Activated naive CD4-positive, alpha-beta T cell treated with anti-CD3 and anti-CD28 coated beads for 36 hours (primary cell): ENCODE data around the gene LMBR1L. TPM values are rescaled to one million over a fixed set of nuclear protein-coding genes. Genes with fewer than 3 reads are reported as not detected.
"Not testable (repeated sequence)": the region's sequence is repeated elsewhere in the genome, so short reads cannot be mapped to it uniquely, and the experiment has no call there.

Source experiments
- CTCF ChIA-PET: fragments of 350-600 bp; sonication (Branson Sonifier 250); formaldehyde crosslinking; loops from one replicate; lab custom pipeline; 2021; ENCODE audit warnings: antibody characterized with exemption; lab: Charles Lee
- DNase-seq: peaks from one replicate; pipeline ENCODE4 v3.0.0-alpha.2; 2020
- H3K27ac Mint-ChIP-seq: one replicate; pipeline ENCODE4 v1.8.0; 2021; ENCODE audit warnings: mild to moderate bottlenecking, mixed read lengths
- H3K27me3 Mint-ChIP-seq: one replicate; pipeline ENCODE4 v1.8.0; 2021; ENCODE audit warnings: low read depth, mixed read lengths
- H3K36me3 Mint-ChIP-seq: one replicate; pipeline ENCODE4 v1.8.0; 2021; ENCODE audit warnings: low read depth, mixed read lengths
- H3K4me1 Mint-ChIP-seq: one replicate; pipeline ENCODE4 v1.8.0; 2021; ENCODE audit warnings: low read depth, mixed read lengths
- H3K4me3 Mint-ChIP-seq: one replicate; pipeline ENCODE4 v1.8.0; 2021; ENCODE audit warnings: mild to moderate bottlenecking, moderate library complexity, mixed read lengths
- H3K9me3 Mint-ChIP-seq: one replicate; pipeline ENCODE4 v1.8.0; 2021; ENCODE audit warnings: mixed read lengths
- intact Hi-C: fragments of 100-400 bp; cut with micrococcal nuclease; formaldehyde crosslinking; loops from one replicate; pipeline ENCODE4 v1.15.1; 2023
- total RNA-seq, 2 experiments: library from RNA; stranded (reverse); gene quantifications; one replicate each; pipeline ENCODE4 v1.2.3, GENCODE V29; 2021

Gene LMBR1L
- total RNA-seq, 2 experiments from 2014 or later = 60.1 to 66.8 TPM

DNA sequence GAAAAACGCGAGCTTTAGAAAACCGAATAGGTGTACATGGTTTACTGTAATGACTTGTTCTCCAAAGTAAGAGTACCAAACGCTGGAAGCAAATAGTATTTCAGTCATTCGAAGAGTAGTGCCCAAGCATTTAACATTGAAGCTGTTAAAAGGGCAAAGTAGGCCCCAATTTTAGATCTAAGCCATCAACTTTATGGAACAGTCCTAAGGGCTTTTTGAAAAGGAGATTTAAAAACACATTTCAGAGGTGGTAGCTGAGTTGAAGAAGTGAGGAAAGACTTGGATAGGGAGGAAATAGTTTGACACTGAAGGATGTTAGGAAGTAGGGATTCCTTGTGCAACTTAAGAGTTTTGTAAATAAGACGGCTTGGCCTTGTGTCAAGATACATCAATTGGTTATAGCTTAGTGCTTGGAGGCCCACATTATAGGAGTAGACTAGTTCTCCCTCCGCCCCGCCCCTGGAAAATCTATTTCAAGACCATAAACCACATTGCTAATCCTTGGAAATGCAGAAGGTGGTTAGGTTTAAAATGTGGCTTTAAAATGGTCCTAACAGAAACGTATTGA is 21.3 kb upstream of the LMBR1L start:
- CTCF ChIA-PET = interaction anchor here (0.7 to 3.0 kb wide), 14 partner anchors 14 to 210 kb away, joined by 3 to 19 read pairs (median 3); partner anchors contain the start of genes DHH and TUBA1A
- H3K4me1 Mint-ChIP-seq = peaks cover 41% of the 10 kb centered on the region
- peak overlapping the region; percentile 92 for H3K4me3 Mint-ChIP-seq
- H3K9me3 Mint-ChIP-seq = no peaks in the 10 kb centered on the region
- H3K27me3 Mint-ChIP-seq = no peaks in the 10 kb centered on the region
- DNase-seq = no peak
- peaks cover 42% of the 10 kb centered on the region for H3K36me3 Mint-ChIP-seq
- H3K27ac Mint-ChIP-seq = peak overlapping the region; percentile 89
- intact Hi-C loops = loop anchor here (1.0 to 10.0 kb wide), 4 partner anchors 57 to 1025 kb away; partner anchors contain the start of genes CCNT1, PRKAG1, SENP1 and TUBA1A

DNA sequence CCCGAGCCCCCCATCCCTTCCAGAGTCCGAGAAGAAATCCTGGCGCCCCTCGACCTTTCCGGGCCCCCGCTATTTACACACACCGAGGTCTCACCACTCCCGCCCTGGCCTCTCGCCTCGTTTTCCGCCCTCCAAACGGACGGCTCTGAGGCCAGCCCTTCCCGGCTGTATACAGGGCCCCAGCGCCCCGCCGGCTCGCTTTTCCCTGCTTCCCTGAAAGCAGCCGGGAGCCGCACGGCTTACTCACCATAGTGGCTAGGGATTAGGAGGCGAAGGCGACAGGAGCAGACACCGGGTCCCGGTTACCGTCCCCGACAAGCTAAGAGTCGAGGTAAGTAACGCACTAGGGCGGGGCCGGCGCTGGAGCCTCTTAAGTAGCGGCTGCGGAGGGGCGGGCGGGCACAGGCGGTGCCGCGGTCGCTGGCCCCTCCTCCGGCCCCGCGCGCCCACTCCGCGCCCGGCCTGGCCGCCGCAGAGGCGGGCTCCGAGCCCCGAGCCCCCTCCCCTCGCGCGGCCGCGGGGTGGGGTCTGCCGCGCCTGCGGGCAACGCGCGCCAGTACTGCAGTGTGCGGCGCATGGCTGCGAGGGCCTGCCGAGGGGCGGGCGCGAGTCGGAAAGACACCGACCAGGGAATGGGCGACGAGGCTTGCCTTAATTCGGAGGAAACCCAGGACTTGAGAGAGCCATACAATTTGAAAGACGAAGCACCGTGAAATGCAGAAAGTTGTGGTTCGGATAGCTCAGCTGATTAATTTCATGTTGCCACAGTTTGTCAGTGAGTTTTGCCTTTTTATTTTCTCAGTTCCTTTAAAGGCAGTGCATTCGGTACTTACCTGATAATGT is 20.6 kb upstream of the LMBR1L start, which contains the start of gene TUBA1B:
Gene TUBA1B, minus strand, starts transcription at position 345 of the 843 bp plus-strand sequence. Its CDS starts 95 bp downstream, at position 250.
- Mint-ChIP-seq H3K27ac (peak within 1 kb of the TSS; percentile 100), H3K9me3 (no peaks in the 10 kb centered on the region), H3K36me3 (peaks cover 45% of the 10 kb centered on the region), H3K4me1 (peaks cover 43% of the 10 kb centered on the region), H3K4me3 (peak within 1 kb of the TSS; percentile 97), H3K27me3 (no peaks in the 10 kb centered on the region)
- CTCF ChIA-PET = interaction anchor here (0.7 to 3.0 kb wide), 19 partner anchors 9 to 210 kb away, joined by 3 to 19 read pairs (median 3); partner anchors contain the start of genes DHH, LMBR1L, RHEBL1 and TUBA1A
- intact Hi-C loops = loop anchor here (1.0 to 10.0 kb wide), 4 partner anchors 58 to 1024 kb away; partner anchors contain the start of genes CCNT1, PRKAG1, SENP1 and TUBA1A
- peak; percentile 89 for DNase-seq

- no peaks in the 10 kb centered on the region for H3K27me3 Mint-ChIP-seq
- peak overlapping the region; percentile 100 for H3K27ac Mint-ChIP-seq
- intact Hi-C loops = loop anchor here (1.0 to 10.0 kb wide), 12 partner anchors 19 to 1023 kb away; partner anchors contain the start of genes CCNT1, DDX23, KMT2D and PRKAG1
- DNase-seq = peak; percentile 96
- CTCF ChIA-PET = interaction anchor here (0.7 to 3.0 kb wide), 18 partner anchors 10 to 103 kb away, joined by 3 to 19 read pairs (median 4); partner anchors contain the start of genes LMBR1L, RHEBL1 and TUBA1A
- H3K9me3 Mint-ChIP-seq = no peaks in the 10 kb centered on the region
- peak overlapping the region; percentile 97 for H3K4me3 Mint-ChIP-seq
- peaks cover 45% of the 10 kb centered on the region for H3K36me3 Mint-ChIP-seq
- H3K4me1 Mint-ChIP-seq = peaks cover 43% of the 10 kb centered on the region
Measured at GRCh38 chr12:49130151-49131050, 19.8 kb upstream of the LMBR1L start.

DNA sequence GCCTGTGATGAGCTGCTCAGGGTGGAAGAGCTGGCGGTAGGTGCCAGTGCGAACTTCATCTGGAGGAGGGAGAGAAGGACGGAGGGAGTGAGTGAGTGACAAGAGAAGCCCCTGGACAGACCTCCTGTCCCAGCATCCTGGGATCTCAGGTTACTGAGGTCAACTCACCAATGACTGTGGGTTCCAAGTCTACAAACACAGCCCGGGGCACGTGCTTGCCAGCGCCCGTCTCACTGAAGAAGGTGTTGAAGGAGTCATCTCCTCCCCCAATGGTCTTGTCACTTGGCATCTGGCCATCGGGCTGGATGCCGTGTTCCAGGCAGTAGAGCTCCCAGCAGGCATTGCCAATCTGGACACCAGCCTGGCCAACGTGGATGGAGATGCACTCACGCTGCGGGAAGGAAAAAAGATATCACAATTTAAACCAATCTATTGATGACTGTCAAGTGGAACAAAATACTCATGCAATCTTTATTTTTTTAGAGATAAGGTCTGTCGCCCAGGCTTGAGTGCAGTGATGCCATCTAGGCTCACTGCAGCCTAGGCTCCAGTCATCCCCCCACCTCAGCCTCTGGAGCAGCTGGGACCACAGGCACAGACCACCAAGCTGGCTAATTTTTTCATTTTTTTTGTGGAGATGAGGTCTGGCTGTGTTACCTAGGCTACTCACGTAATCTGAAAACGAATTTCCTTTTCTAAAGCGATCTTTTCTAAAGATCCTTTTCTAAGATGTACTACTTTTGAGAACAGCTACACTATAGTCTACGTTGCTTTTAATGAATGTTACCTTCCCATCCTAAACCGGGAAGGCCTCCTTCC is 18.9 kb upstream of the LMBR1L start:
- intact Hi-C loops = loop anchor here (1.0 to 10.0 kb wide), 10 partner anchors 18 to 1022 kb away; partner anchors contain the start of genes CCNT1, DDX23, KMT2D and SENP1
- no peak for DNase-seq
- peak overlapping the region; percentile 100 for H3K27ac Mint-ChIP-seq
- H3K4me1 Mint-ChIP-seq = peaks cover 43% of the 10 kb centered on the region
- H3K9me3 Mint-ChIP-seq = no peaks in the 10 kb centered on the region
- H3K27me3 Mint-ChIP-seq = no peaks in the 10 kb centered on the region
- CTCF ChIA-PET = interaction anchor here (0.7 to 2.7 kb wide), 13 partner anchors 9 to 100 kb away, joined by 3 to 14 read pairs (median 4); partner anchors contain the start of genes LMBR1L and TUBA1A
- H3K4me3 Mint-ChIP-seq = peak overlapping the region; percentile 97
- peaks cover 45% of the 10 kb centered on the region for H3K36me3 Mint-ChIP-seq

GRCh38 chr12:49127971-49128370 is 17.3 kb upstream of the LMBR1L start:
- DNase-seq, H3K27me3 Mint-ChIP-seq, H3K9me3 Mint-ChIP-seq, intact Hi-C loops: not testable (repeated sequence)
- CTCF ChIA-PET = interaction anchor here (0.7 to 1.1 kb wide), 3 partner anchors 39 to 107 kb away, joined by 3 to 4 read pairs (median 3); no protein-coding TSS in a partner anchor
- peaks cover 45% of the 10 kb centered on the region for H3K36me3 Mint-ChIP-seq
- H3K27ac Mint-ChIP-seq = peak overlapping the region; percentile 74
- H3K4me3 Mint-ChIP-seq = peak overlapping the region; percentile 29
- peaks cover 33% of the 10 kb centered on the region for H3K4me1 Mint-ChIP-seq

GRCh38 chr12:49126852-49127763 is 16.5 kb upstream of the LMBR1L start:
- DNase-seq = no peak
- CTCF ChIA-PET = interaction anchor here (0.7 to 1.1 kb wide), 5 partner anchors 38 to 115 kb away, joined by 3 to 5 read pairs (median 3); no protein-coding TSS in a partner anchor
- intact Hi-C loops = no loop called here
- Mint-ChIP-seq H3K27ac (peak overlapping the region; percentile 74), H3K9me3 (no peaks in the 10 kb centered on the region), H3K27me3 (no peaks in the 10 kb centered on the region), H3K36me3 (peaks cover 45% of the 10 kb centered on the region), H3K4me3 (peak overlapping the region; percentile 29), H3K4me1 (peaks cover 26% of the 10 kb centered on the region)

GRCh38 chr12:49121047-49121696 is 10.5 kb upstream of the LMBR1L start:
- H3K27ac Mint-ChIP-seq = no peak overlapping the region
- no peaks in the 10 kb centered on the region for H3K4me1 Mint-ChIP-seq
- CTCF ChIA-PET = interaction anchor here (1.1 to 5.2 kb wide), 5 partner anchors 9 to 37 kb away, joined by 4 to 35 read pairs (median 7); partner anchors contain the start of gene DHH
- intact Hi-C loops = loop anchor here (1.0 kb wide), 2 partner anchors 33 to 57 kb away; no protein-coding TSS in a partner anchor
- H3K36me3 Mint-ChIP-seq = no peaks in the 10 kb centered on the region
- no peak overlapping the region for H3K4me3 Mint-ChIP-seq
- H3K27me3 Mint-ChIP-seq = no peaks in the 10 kb centered on the region
- no peaks in the 10 kb centered on the region for H3K9me3 Mint-ChIP-seq
- DNase-seq = peak; percentile 24

DNA sequence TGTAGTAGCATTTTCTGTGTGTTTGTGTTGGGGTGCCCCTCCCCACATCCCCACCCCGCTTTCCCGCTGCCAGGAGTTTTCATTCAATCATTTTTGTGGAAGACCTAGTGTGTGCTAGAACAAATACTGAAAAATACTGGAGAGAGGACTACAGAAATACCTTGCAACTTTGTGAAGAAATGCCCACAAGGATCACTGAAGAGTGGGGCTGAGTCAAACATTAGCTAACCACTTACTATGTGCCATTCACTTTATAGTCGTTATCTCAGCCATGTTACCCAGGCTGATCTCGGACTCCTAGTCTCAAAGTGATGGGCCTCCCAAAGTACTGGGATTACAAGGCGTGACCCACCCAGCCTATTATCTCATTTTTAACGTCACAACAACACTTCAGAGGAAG is 559 bp upstream of the LMBR1L start:
- CTCF ChIA-PET = interaction anchor here (0.6 to 16.6 kb wide), 11 partner anchors 8 to 124 kb away, joined by 3 to 209 read pairs (median 5); no protein-coding TSS in a partner anchor

More for the DNA sequence above, 559 bp upstream of the LMBR1L start:
- H3K9me3 Mint-ChIP-seq = no peaks in the 10 kb centered on the region
- no peak for DNase-seq
- peaks cover under 1% of the 10 kb centered on the region for H3K36me3 Mint-ChIP-seq
- peaks cover 36% of the 10 kb centered on the region for H3K4me1 Mint-ChIP-seq
- peak overlapping the region; percentile 94 for H3K27ac Mint-ChIP-seq
- peak overlapping the region; percentile 93 for H3K4me3 Mint-ChIP-seq
- H3K27me3 Mint-ChIP-seq = no peaks in the 10 kb centered on the region
- intact Hi-C loops = loop anchor here (1.0 kb wide), 2 partner anchors 19 to 77 kb away; no protein-coding TSS in a partner anchor
